Skin epidermis (tissue), 12 donors: ENCODE results near the gene FBXO46.
A peak's percentile ranks its signal among the peaks of the same experiment; 100 is the strongest.

ENCODE experiments used
- H3K27ac ChIP-seq, 21 experiments: fragments of 200-600 bp; sonication (generic) in 11 of 21; one replicate each; pipeline ENCODE4 v1.5.0; 2020; ENCODE audit warnings: mild to moderate bottlenecking in 3 of 21, inconsistent platforms in 2 of 21, moderate library complexity in 2 of 21
- H3K4me3 ChIP-seq, 7 experiments: fragments of 200-600 bp; sonication (generic) in 2 of 7; one replicate each; pipeline ENCODE4 v1.5.0; 2020; ENCODE audit warnings: inconsistent platforms in 2 of 7, mild to moderate bottlenecking in 2 of 7, moderate library complexity in 1 of 7

Gene FBXO46, protein sequence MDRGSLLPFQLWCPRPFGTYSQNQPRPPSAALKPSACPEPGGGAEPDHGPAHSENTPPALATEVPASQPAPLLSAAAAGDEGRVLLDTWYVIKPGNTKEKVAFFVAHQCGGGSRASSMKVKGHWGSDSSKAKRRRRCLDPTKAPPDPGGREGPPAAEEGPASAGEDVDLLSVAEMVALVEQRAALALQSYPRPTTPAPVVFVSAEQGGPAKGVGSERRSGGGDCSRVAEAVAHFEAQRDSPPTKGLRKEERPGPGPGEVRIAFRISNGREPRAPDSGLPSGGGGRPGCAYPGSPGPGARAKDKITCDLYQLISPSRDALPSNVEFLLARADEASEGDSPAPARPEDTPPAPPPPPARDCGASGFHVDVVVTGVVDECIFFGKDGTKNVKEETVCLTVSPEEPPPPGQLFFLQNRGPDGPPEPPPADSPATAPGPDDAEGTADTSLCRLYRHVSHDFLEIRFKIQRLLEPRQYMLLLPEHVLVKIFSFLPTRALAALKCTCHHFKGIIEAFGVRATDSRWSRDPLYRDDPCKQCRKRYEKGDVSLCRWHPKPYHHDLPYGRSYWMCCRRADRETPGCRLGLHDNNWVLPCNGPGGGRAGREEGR

GRCh38 chr19:45730368-45731288, at the start of gene FBXO46:
Gene FBXO46 (minus strand): TSS chr19:45730896. CDS start chr19:45713495, 17,401 bp downstream.
- peak within 1 kb of the TSS in 20 of 21 experiments; percentile 74 to 93 (median 88) for H3K27ac ChIP-seq
- peak within 1 kb of the TSS; percentile 57 to 91 (median 84) for H3K4me3 ChIP-seq

DNA sequence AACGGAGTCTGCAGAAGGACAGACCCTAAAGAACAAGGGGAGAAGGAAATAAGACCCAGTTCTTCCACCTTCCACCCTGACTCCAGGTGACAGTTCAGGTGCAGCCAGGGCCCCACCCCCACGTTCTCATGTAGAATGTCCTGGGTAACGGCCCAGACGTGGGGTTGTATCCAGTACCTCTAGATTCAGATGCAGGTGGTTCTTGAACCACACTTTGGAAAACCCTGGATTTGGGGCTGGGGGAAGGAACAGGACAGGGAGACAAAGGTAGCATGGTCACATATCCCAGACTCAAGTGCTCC, 49.4 kb upstream of the FBXO46 start:
- H3K4me3 ChIP-seq = no peak overlapping the region

GRCh38 chr19:45779231-45780145, 48.8 kb upstream of the FBXO46 start:
- Histone ChIP-seq H3K27ac (peak overlapping the region in 2 of 21 experiments; percentile 5 to 67), H3K4me3 (peak overlapping the region in 2 of 7 experiments; percentile 3 to 30)

More for the DNA sequence above, 49.4 kb upstream of the FBXO46 start:
- H3K27ac ChIP-seq = peak overlapping the region in 2 of 21 experiments; percentile 5 to 67

DNA sequence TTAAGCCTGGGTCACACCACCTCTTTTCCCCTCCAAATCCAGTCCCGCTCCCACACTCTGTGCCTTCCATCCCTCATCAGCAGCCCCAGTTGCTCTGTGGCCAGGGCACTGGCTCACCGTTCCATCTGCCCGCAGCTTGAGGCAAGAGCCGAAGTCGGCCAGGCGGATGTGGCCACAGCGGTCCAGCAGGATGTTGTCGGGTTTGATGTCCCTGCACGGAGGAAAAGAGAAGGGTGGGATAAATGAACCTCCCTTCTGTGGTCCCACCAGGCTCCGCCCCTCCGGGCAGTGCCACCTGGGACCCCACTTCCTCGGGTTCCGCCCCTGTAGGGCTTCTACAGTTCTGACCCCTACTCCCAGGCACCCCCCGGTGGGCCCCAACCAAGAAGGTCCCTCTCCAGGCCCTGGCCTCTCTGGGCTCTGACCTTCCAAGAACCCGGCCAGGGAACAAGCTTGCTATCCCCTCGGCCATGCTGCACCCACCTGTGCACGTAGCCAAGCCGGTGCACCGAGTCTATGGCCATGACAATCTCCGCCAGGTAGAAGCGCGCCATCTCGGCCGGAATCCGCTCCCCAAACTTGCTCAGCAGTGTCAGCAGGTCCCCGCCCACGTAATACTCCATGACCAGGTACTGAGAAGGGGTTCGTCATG, 47.4 kb upstream of the FBXO46 start:
- H3K27ac ChIP-seq = no peak overlapping the region
- no peak overlapping the region for H3K4me3 ChIP-seq

- no peak overlapping the region for H3K4me3 ChIP-seq
- H3K27ac ChIP-seq = no peak overlapping the region
Observed at GRCh38 chr19:45777395-45777961, 46.8 kb upstream of the FBXO46 start.

GRCh38 chr19:45774765-45775164, 44.1 kb upstream of the FBXO46 start:
- Histone ChIP-seq H3K4me3 (no peak overlapping the region), H3K27ac (no peak overlapping the region)

GRCh38 chr19:45773384-45773783, 42.7 kb upstream of the FBXO46 start:
- Histone ChIP-seq H3K27ac (no peak overlapping the region), H3K4me3 (no peak overlapping the region)

DNA sequence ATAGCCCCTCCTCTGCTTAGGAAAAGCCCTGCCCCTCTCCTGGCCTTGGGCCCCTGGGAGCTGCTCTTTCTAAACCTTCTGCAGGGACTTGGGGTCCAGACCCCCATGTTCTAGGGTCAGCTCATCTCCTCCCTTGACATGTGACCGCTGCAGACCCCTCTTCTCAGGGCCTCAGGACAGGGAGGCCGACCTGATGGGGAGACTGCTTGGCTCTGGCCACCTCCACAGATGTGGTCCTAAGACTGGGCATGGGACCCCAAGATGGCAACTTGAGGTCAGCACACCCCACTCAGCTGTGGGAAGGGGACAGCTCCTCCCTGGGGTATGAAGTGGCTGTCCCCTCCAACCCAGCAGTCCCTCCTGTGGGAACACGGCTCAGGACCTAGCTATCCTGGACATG, 42.2 kb upstream of the FBXO46 start:
- Histone ChIP-seq H3K27ac (no peak overlapping the region), H3K4me3 (no peak overlapping the region)

DNA sequence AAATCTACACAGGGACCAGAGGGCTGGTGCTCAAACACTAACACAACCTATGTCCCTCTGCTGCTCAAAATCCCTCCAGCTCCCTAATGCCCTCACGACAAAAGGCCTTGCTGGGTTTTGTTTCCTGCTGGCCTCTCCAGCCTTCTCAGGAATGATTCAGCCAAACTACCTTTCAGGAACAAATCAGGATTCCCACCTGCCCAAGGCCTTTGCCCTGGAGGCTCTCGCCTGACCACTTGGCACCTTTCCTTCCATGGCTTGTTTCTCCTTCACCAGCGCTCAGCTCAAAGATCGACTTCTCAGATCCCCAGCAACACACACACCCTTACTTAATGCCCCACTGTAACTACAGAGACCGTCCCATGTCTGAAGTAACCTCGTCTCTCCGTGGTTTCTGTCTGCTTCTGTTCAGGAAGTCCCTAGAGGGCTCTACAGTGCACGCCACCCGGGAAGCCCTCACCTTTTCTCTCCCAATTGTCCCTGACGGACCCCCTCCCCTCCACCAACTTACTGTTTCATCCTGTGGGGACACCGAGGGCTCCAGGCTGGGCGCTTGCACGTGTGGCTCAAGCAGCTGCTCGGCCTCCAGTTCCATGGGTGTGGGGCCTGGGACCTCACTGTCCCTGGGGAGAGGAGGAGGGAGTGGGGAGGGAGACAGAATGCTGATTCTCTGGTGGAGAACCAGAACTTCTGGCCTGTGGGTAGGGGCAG, 41.6 kb upstream of the FBXO46 start:
- Histone ChIP-seq H3K27ac (no peak overlapping the region), H3K4me3 (no peak overlapping the region)

DNA sequence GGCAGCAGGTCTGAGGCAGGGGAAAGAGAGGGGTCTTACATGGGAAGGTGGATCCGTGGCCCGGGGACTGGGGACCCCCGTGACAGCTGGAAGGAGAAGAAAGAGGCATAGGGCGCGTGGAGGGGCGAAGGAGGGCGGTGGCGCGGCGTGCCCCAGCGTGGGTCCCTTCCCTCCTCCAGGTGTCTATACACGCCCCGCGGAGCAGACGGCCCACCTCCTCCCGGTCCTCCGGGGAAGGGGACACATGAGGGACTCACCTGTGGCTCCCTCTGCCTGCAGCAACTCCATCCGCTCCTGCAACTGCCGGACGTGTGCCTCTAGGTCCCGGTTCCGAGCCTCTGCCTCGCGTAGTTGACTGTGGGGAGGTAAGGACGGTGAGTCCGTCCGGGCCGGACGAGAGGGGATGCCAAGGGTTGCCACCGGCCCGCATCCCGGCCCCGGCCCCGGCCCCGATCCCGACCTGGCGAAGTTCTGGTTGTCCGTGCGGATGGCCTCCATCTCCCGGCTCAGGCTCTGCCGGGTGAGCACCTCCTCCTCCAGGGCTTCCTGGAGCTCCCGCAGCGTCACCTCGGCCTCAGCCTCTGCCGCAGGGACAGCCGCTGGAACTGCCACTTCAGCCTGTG, 40.7 kb upstream of the FBXO46 start:
- H3K4me3 ChIP-seq = peak overlapping the region in 1 of 7 experiments; percentile 78

GRCh38 chr19:45770192-45771101, 39.8 kb upstream of the FBXO46 start:
- H3K27ac ChIP-seq = peak overlapping the region in 20 of 21 experiments; percentile 28 to 97 (median 78)
- H3K4me3 ChIP-seq = peak overlapping the region; percentile 49 to 79 (median 74)

More for the DNA sequence above, 40.7 kb upstream of the FBXO46 start:
- peak overlapping the region in 5 of 21 experiments; percentile 12 to 84 (median 65) for H3K27ac ChIP-seq

GRCh38 chr19:45769821-45770191, 39.1 kb upstream of the FBXO46 start:
- peak overlapping the region; percentile 49 to 79 (median 74) for H3K4me3 ChIP-seq

GRCh38 chr19:45768984-45769782, 38.5 kb upstream of the FBXO46 start, which contains the start of gene SIX5:
Gene SIX5 (minus strand): TSS chr19:45769252. CDS start chr19:45768844, 408 bp downstream.
- Histone ChIP-seq H3K4me3 (peak within 1 kb of the TSS; percentile 49 to 79 (median 74)), H3K27ac (peak within 1 kb of the TSS; percentile 57 to 97 (median 89))

More at GRCh38 chr19:45769821-45770191, 39.1 kb upstream of the FBXO46 start:
- peak overlapping the region in 20 of 21 experiments; percentile 28 to 97 (median 78) for H3K27ac ChIP-seq

DNA sequence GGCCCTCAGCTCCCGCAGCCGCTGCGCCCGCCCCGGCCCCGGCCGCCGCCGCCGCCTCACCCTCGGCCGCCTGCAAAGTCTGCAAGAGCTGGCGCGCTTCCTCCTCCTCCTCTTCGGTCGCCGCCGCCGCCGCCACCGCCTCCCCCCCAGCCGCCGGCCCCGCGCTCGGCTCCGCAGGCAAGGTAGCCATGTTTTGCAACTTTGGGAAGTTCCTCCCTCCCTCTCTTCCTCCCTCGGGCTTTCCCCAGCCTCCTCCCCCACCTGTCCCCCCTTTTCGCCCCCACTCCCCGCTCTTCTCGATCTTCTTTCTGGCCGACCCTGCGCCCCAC, 37.9 kb upstream of the FBXO46 start:
- Histone ChIP-seq H3K27ac (peak overlapping the region; percentile 57 to 97 (median 89)), H3K4me3 (peak overlapping the region; percentile 49 to 79 (median 74))
